OCI-LY1 (cell line): Measurements from ENCODE around the gene REL.

Experiments used
- H2AFZ ChIP-seq: fragments of 200-600 bp; sonication (generic), shearing (Covaris generic); 2 replicates; pipeline ENCODE4 v1.6.0; 2014; ENCODE audit warnings: antibody characterized with exemption, mild to moderate bottlenecking, low read length
- H3F3A ChIP-seq: fragments of 200-600 bp; sonication (generic), shearing (Covaris generic); 2 replicates; pipeline ENCODE4 v1.6.0; 2014; ENCODE audit warnings: mild to moderate bottlenecking, antibody characterized with exemption, low read length, moderate library complexity; ENCODE audit not compliant: insufficient read depth
- H3K27ac ChIP-seq: fragments of 200-600 bp; sonication (generic); 2 replicates; pipeline ENCODE4 v1.5.1; 2014; ENCODE audit warnings: low read length, mixed run types, mild to moderate bottlenecking, low read depth; ENCODE audit not compliant: poor library complexity, severe bottlenecking
- H3K27me3 ChIP-seq: fragments of 200-600 bp; sonication (generic); 2 replicates; pipeline ENCODE4 v1.6.0; 2014; ENCODE audit warnings: antibody characterized with exemption, mild to moderate bottlenecking, low read length, moderate library complexity; ENCODE audit not compliant: insufficient read depth
- H3K36me3 ChIP-seq: fragments of 200-600 bp; sonication (generic); 2 replicates; pipeline ENCODE4 v1.6.1; 2014; ENCODE audit warnings: mild to moderate bottlenecking, antibody characterized with exemption, low read length, moderate library complexity, mixed read lengths; ENCODE audit not compliant: insufficient read depth
- H3K4me1 ChIP-seq: fragments of 200-600 bp; sonication (generic); 2 replicates; pipeline ENCODE4 v1.5.1; 2014; ENCODE audit warnings: mild to moderate bottlenecking, low read length, moderate library complexity; ENCODE audit not compliant: insufficient read depth, severe bottlenecking
- H3K4me2 ChIP-seq: fragments of 200-600 bp; sonication (generic), shearing (Covaris generic); 2 replicates; pipeline ENCODE4 v1.6.1; 2014; ENCODE audit warnings: low read length
- H3K4me3 ChIP-seq: fragments of 200-600 bp; sonication (generic); 2 replicates; pipeline ENCODE4 v1.5.1; 2014; ENCODE audit warnings: low read length, low read depth, mild to moderate bottlenecking, mixed read lengths; ENCODE audit not compliant: poor library complexity, severe bottlenecking
- H3K79me2 ChIP-seq: fragments of 200-600 bp; shearing (Covaris generic); 2 replicates; pipeline ENCODE4 v1.6.1; 2016; ENCODE audit warnings: mixed run types, low read length, mixed read lengths; ENCODE audit not compliant: insufficient read depth
- H3K9ac ChIP-seq: fragments of 200-600 bp; sonication (generic), shearing (Covaris generic); 2 replicates; pipeline ENCODE4 v1.6.1; 2014; ENCODE audit warnings: mild to moderate bottlenecking, low read length, mixed read lengths
- H3K9me2 ChIP-seq: fragments of 200-600 bp; sonication (generic), shearing (Covaris generic); 2 replicates; pipeline ENCODE4 v1.6.1; 2014; ENCODE audit warnings: low read depth, mild to moderate bottlenecking, low read length, mixed read lengths
- H3K9me3 ChIP-seq: fragments of 200-600 bp; shearing (Covaris generic); 2 replicates; pipeline ENCODE4 v1.6.1; 2014; ENCODE audit warnings: low read length, mixed read lengths
- H4K20me1 ChIP-seq: fragments of 200-600 bp; sonication (generic), shearing (Covaris generic); 2 replicates; pipeline ENCODE4 v1.6.0; 2016; ENCODE audit warnings: mild to moderate bottlenecking, low read length; ENCODE audit not compliant: insufficient read depth
- CTCF ChIP-seq: fragments of 200-600 bp; sonication (generic), shearing (Covaris generic); IDR thresholded peaks from 2 replicates; pipeline ENCODE4 v1.5.1; 2017; ENCODE audit warnings: mild to moderate bottlenecking, antibody characterized with exemption, low read length, moderate library complexity, mixed read lengths
- EZH2 ChIP-seq: fragments of 200-600 bp; sonication (generic), shearing (Covaris generic); IDR thresholded peaks from 2 replicates; pipeline ENCODE4 v1.8.0; 2017; ENCODE audit warnings: borderline replicate concordance, mixed run types, mild to moderate bottlenecking, antibody characterized with exemption, low read length, moderate library complexity, mixed read lengths

The REL gene

GRCh38 chr2:60974652-60975051 lies 93.3 kb downstream of the REL start:
- Histone ChIP-seq H3K79me2 (no peaks in the 10 kb centered on the region), H3K9me3 (no peaks in the 10 kb centered on the region), H3K4me2 (no peak overlapping the region), H3K4me3 (no peak overlapping the region), H3K9ac (no peak overlapping the region), H2AFZ (no peak overlapping the region), H3K36me3 (no peaks in the 10 kb centered on the region), H3K4me1 (peaks cover 80% of the 10 kb centered on the region), H3K9me2 (no peaks in the 10 kb centered on the region), H4K20me1 (no peaks in the 10 kb centered on the region), H3K27ac (peak overlapping the region; percentile 94), H3F3A (peaks cover 6% of the 10 kb centered on the region), H3K27me3 (no peaks in the 10 kb centered on the region)
- TF ChIP-seq CTCF (no peak), EZH2 (no peak)
